PC-3 (cell line): ENCODE results near the gene MAK.

ENCODE experiments used
- EZH2phosphoT487 ChIP-seq: fragments of 300-600 bp; sonication (generic); IDR thresholded peaks from 2 replicates; pipeline ENCODE4 v1.6.1; 2018; ENCODE audit warnings: mild to moderate bottlenecking, antibody characterized with exemption, low read length, borderline replicate concordance
- TF ChIP-seq, protein P1 (sequence below): fragments of 300-600 bp; sonication (generic); conservative IDR thresholded peaks from 2 replicates; pipeline ENCODE4 v1.5.1; 2017; ENCODE audit warnings: antibody characterized with exemption, low read depth, mild to moderate bottlenecking, low read length

GRCh38 chr6:10861086-10861485, 22.7 kb upstream of the MAK start:
- TF ChIP-seq, protein P1, sequence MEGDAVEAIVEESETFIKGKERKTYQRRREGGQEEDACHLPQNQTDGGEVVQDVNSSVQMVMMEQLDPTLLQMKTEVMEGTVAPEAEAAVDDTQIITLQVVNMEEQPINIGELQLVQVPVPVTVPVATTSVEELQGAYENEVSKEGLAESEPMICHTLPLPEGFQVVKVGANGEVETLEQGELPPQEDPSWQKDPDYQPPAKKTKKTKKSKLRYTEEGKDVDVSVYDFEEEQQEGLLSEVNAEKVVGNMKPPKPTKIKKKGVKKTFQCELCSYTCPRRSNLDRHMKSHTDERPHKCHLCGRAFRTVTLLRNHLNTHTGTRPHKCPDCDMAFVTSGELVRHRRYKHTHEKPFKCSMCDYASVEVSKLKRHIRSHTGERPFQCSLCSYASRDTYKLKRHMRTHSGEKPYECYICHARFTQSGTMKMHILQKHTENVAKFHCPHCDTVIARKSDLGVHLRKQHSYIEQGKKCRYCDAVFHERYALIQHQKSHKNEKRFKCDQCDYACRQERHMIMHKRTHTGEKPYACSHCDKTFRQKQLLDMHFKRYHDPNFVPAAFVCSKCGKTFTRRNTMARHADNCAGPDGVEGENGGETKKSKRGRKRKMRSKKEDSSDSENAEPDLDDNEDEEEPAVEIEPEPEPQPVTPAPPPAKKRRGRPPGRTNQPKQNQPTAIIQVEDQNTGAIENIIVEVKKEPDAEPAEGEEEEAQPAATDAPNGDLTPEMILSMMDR = no peak
- no peak for TF ChIP-seq EZH2phosphoT487
